Stimulated activated naive CD4-positive, alpha-beta T cell (primary cell): ENCODE data around the gene ADAD2.

Experiments used
- DNase-seq, 6 experiments: peaks; one replicate each; lab custom pipeline; 2025; lab: John Stamatoyannopoulos, UW

The ADAD2 gene

DNA sequence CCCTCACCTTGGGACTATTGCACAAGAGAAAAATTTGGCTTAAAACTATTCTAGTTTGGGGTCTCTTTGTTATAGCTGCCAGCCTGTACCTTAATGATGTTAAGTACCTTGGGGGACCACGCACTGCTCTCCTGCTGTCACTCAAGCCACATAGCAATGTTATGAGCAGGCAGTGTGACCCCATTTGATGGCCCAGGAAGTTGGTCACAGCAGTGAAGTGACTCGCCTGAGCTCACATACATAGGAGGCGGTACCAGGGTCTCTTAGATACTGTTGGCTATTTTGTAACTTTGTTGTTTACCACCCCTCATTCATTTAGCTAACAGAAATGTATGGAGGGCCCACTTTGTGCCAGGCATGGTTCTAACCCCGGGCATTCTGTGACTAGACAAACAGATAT lies 32.5 kb downstream of the ADAD2 start:
- no peak for DNase-seq

DNA sequence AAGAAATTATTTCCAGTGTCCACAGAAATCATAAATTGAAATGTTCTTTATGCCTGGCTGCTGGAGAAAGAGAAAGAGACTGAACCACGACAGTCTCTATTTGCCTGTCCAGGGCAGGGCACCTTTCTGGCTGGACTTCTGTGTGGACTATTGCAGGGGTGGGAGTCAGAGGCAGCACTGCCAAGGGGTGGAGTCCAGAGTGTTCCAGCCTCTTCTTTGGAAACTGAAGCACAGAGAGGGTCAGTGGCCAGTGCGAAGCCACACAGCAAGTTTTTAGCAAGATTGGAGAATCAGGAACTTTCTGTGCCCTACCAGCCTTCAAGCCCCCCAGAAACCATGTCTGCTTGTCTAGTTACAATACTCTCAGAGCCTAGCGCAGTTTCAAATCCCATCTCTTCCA lies 33.6 kb downstream of the ADAD2 start:
- DNase-seq = no peak

DNA sequence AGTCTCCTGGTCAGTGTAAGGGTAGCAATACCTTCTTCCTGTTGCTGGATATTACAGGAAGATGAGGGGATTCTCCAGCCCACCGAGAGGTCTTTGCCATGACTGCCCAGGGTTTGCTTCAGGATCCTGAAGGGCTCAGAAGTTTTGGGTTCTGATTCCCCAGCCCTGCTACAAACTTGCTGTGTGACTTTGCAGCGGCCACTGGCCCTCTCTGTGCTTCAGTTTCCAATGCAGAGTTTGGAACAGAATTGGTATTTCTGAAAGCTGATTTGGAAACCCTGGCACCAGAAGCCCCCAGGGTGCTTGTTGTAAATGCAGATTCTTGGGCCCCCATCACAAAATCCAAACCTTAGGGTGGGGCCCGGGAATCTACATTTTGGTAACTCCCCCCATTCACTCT lies 34.2 kb downstream of the ADAD2 start:
- no peak for DNase-seq

DNA sequence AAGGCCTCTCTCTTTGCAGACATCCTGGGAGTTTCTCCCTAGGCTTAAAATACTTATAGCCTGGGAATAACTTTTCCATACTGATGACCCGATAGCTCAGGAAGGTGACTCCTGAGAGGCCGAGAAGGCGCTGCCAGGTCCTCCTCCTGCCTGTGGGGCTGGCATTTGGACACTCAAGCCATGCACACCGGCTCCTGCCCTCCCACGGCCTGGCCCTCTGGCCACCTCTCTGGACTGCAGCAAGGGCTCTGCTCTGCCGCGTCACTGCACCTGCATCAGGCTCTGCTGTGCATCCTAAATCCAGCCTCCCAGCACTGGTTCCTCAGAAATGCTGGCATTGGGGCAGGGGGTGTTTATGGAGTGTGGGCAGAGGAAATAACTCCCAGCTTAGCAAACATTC lies 34.6 kb downstream of the ADAD2 start:
- no peak for DNase-seq

DNA sequence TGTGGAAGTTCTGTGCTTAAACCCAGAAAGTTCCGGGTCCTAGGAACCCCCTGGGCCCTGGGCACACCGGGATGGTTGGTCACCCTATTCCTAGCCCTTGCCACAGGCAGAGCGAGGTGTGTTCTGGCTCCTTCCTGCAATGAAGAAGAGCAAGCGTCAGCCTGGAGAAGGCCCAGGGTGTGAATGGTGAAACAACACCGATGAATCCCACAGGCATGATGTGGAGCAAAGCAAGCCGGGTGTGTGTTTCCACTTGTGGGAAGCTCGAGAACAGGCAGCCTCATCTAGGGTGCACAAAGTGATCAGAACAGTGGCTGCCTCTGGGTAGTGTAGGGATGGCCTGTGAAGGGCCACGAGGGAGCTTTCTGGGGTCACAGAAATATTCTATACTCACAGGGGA lies 35.1 kb downstream of the ADAD2 start:
- DNase-seq = no peak

DNA sequence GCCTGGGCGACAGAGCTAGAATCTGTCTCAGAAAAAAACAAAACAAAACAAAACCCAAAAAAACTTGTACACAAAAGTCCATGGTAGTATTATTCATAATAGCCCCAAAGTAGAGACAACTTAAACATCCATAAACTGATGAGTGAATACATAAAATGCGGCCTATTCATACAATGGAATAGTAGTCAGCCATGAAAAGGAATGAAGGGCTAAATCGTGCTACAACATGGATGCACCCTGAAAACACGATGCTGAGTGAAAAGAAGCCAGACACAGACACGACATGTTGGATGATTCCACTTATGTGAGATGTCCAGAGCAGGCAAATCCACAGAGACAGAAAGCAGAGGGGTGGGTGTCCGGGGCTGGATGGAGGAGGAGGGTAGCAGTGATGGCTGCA lies 36.6 kb downstream of the ADAD2 start:
- DNase-seq = no peak

DNA sequence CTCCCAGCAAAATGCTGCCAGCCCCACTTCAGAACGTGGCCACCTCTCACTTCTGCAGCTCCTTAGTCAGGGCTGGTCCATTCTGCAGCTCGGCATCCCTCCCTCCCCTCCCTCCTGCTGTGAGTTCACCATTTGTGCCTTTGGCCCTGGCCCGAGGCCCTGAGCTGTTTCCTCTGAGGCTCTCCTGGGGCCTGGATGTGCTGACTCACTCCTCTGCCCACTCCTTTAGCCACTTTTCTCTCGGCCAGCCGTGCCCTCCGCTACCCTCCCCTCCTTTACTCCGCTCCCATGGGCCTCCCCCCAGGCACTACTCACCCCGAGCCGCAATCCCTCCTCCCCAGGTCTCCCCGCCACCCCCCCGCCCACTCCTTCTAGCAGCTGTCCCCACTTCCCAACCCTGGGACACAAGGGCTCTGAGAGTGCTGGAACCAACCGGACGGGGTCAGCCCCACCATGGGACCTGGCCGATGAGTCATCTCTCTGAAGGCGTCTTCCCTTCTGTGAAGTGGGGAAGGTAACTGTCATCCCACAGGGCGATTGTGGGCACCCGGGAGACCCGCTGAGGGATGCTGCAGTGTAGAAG lies 37.4 kb downstream of the ADAD2 start:
- DNase-seq = no peak

DNA sequence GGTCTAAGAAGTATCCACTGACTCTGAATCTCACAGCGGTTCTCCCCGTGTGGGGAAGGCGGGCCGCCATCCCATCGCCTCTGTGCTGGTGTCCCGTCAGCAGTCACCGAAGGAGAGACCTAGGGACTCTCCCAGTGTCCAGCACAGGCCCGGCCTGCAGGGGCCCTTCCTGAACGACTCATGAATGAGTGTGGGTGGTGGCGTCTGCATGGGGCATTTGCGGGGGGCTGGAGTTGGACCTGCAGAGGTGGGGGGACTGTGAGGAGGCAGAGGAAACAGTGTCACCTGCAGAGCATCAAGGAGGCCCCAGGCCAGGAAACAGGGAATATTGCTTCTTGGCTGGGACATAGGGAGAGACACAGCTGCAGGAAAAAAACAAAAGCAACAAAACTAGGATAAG lies 38.5 kb downstream of the ADAD2 start:
- DNase-seq = no peak

DNA sequence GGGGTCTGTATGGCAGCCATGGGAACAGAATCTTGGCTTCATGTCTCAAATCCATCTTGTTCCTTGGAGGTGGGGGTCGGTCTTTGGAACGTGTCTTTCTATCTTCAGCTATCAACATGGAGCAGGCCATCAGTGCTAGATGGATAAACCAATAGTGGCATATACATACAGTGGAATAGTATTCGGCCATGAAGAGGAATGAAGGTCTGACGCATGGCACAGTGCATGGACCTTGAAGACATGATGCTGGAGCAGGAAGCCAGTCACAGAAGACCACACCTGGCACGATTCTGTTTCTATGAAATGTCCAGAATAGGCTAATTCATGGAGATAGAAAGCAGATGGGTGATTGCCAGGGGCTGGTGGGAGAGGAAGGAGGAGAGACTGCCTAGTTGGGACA lies 41.1 kb downstream of the ADAD2 start:
- no peak for DNase-seq

DNA sequence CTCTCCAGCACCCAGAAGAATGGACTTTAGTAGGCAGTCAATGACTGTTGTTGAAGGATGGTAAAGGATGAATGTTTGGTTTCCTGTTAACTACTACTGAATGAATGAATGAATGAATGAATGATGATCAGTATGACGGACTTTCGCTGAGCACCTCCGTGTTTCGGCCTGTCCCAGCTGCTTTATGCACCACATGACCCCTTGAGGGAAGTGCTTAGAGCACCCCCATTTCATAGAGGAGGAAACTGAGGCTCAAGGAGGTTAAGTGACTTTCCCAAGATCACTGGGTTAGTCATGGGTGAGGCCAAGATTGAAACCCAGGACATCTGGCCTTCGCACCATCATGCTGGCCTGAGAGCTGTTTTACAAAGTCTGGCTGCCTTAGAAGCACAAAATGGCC lies 42.0 kb downstream of the ADAD2 start:
- no peak for DNase-seq

DNA sequence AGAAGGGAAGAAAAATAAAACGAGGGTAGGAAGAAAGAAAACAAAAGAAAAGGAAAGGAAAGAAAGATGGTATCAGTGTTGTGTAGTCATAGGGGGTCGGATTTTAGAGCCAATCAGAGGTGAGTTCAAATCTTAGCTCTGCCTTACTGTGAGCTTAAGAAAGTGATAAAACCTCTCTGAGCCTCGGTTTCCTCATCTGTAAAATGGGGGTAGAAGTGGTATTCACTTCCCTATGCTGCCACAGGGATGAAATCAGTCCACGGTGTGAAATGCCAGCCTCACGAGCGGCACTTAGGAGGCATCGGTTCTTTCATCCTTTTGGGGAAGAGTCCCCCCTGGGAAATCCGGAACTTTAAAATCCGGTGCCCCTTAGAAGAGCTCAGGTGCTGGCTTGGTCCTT lies 42.8 kb downstream of the ADAD2 start:
- no peak for DNase-seq

DNA sequence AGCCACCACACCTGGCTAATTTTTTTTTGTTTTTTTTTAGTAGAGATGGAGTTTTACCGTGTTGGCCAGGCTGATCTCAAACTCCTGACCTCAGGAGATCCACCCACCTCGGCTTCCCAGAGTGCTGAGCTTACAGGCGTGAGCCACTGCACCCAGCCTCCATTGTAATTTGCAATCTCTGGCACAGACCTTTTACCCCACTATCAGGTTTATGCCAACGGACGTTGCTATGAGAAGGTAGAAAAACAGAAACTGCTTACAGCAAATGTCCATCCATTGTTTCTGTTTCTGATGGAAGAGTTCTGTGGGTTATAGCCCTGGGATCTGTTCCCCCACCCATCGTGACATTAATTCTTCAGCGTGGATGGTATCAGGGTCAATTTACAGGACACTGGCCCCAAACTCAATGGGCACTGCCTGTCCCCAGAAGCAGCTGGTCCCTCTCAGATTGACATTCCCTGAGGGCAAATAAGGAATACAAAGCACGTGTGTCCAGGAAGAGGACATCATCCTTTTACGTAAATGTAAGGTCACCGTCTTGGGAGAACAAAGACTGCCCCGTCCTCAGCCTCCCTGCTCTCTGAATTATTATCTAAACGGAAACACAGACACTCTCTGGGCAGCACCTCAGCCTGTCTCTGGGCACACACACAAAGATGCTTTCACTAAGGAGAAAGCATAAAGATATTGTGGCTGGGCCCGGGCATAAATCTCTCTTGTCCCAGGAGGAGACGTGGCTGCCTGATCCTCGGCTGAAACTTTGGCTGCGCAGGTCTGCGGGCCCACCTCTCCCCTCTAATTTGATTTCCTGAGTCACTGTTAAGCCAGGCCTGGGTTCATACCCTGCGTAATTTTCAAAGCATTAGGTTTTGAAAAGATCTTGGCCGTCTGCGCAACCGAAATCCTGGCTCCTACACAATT lies 43.6 kb downstream of the ADAD2 start:
- no peak for DNase-seq

DNA sequence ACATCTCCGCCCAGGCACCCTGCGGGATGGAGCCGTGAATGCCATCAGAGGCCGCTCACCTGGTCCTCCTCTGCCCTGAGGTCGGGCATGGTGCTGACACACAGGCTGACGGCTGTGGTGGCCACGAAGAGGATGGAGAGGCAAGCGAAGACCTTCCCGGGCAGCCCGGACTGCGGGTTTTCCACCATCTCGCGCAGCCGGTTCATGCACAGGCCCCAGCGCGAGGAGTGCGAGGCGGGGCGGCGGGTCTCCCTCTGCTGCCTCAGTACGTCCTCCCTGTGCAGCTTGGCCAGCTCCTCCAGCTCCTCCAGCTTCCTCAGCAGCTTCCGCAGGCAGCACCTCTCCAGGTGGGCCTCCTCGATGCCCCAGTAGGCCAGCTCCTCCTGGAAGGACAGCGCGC lies 45.7 kb downstream of the ADAD2 start:
- no peak for DNase-seq

DNA sequence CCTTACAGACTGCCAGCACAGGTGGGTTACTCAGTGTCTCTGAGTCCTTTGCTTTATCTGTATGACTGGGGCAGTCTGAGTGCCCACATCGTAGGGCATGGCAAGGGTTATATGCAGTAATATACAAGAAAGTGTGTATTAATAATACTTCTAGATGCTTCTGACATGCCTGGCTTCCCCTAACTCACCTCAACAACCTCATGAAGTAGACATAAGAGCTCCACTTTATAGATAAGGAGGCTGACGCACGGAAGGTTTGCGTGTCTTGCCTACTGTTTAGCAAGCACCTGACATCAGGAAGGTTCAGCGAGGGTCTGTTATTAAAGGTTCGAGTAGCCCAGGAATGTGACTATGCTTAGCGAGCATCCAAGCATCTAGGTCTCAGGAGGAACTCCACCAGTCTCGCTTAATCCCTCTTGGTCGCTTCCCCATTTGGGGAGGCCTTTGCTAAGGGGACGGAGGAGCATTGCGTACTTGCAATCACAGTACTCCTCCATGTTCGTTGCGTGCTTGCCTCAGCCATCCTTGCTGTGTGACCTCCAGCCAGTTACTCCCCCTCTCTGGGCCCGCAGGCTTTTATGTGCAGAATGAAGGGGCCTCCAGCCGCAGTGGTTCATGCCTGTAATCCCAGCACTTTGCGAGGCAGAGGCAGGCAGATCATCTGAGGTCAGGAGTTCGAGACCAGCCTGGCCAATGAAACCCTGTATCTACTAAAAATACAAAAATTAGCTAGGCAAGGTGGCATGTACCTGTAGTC lies 47.2 kb downstream of the ADAD2 start:
- DNase-seq = no peak

DNA sequence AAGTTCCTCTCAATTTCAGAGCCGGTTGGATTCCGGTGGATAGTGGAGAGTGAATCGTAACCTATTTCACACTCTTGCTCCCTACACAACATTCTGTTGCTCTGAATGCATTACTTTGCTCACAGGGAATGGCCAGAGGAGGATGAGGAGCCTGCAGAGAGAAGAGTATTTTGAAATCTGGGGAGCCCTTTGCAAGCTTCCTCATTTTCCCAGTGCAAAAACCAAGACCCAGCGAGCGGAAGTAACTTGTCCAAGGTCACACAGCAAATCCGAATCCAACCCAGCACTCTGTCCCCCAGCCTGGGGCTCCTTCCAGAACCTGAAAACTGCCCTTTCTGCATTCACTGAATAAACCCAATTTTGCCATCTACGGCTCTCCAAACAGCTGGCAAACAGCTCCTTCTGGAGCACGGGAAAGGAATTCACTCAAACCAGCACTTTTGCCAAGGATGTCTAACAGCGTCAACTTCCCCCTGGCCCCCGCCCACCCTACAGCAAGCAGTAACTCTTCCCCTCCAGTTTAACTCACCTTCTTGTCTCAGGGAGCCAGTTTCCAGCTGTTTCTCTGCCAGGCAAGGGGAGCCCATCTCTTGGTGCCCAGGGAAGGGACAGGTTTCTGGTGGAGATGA lies 48.3 kb downstream of the ADAD2 start:
- DNase-seq = no peak

DNA sequence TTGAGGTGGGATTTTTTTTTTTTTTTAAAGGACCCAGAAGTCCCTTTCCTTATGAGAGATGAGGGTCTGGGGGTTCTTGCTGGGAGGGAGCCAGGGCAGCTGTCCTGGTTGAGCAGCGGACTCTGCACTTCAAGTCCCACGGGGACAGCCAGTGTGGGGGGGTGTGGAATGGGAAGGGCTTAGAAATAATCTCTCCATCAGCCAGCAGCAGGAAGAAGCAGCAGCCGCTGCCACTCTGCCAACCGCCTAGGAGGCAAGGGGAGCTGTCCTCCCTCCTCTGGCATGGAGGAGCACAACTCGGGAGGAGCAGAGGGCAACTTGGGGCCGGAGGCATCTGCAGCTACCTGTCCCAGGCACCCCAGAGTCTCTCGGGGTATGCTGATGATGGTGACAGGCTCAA lies 49.0 kb downstream of the ADAD2 start, which contains the start of gene KCNG4:
Gene KCNG4 (minus strand): TSS at position 104 of the 400 bp plus-strand sequence. CDS start 2,527 bp downstream, outside the sequence.
- no peak for DNase-seq

DNA sequence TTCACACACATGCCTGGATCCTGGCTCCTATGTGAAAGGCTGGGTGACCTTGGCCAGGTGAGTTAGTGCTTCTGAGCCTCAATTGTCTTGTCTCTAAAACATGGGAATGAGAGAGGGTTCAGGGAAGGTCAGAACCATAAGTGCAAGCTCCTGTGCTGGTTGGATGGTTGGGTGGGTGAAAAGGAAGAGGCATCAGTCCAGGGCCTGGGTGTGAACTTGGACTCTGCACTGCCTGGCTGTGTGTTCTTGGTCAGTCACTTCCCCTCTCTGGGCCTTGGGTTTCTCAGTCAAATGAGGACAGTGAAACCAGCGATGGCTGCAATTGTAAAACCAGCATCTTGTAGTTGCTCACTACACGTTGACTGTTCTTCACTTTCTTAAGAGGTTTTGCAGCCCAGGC lies 49.5 kb downstream of the ADAD2 start:
- no peak for DNase-seq

DNA sequence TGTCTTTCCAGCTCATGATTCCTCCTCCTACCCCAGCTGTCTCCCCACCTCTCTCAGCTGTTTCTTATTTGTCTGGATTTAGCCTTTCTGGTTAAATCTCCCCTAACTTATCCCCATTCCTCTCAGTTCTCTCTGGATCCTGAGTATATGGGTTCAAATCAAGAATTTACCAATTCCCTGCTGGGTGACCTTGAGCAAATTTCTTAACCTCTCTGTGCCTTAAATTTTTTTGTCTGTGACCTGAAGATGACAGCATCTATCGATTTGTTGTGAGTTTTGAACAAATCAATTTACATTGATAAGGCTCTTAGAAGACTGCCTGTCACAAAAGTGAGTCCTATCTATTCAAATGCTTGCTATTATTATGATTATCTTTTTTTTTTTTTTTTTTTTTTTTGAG lies 50.8 kb downstream of the ADAD2 start:
- no peak for DNase-seq

DNA sequence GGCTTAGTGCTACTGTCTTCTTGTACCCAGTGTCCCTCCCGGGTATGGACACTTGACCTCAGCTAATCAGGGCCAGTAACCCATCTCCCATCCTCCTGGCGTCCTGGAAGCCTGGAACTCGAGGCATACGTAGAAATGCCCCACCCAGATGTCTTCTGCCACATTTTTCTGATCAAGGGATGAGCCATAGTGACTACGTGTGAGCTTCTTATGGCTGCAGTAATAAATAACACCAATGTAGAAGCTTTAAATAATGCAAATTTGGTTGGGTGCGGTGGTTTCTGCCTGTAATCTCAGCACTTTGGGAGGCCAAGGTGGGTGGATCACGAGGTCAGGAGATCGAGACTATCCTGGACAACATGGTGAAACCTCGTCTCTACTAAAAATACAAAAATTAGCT lies 51.9 kb downstream of the ADAD2 start:
- no peak for DNase-seq

DNA sequence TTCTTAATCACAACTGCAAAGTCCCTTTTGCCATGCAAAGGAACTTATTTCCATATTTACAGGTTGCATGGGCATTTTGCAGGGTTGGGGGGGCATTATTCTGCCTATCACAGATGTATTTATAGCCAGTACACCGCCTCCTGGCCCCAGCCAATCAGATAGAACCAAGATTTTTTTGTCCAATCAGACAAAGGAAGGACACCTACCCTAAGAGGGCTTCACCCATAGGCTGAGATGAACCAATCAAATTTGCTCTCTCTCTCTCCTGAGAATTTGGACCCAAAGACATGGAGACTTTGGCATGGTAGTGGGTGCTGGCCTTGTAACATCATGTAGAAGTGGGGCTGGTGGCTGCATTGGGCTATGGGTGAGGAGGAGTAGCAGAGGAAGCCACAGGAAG lies 52.8 kb downstream of the ADAD2 start:
- DNase-seq = no peak

DNA sequence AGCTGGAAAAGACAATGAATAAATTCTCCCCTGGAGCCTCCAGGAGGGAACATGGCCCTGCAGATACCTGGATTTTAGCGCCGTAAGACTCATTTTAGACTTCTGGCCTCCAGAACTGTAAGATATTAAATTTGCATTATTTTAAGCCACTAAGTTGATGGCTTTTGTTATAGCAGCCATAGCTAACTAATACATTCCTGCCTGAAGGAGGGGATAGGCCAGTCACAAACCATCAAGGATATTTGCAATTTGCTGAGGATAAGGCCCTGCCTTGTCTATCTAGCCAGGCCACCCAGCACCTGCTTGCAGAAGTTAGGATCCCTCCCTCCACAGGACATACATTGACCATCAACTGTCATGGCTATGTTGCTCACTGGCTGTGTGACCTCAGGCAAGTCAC lies 53.8 kb downstream of the ADAD2 start:
- DNase-seq = no peak

DNA sequence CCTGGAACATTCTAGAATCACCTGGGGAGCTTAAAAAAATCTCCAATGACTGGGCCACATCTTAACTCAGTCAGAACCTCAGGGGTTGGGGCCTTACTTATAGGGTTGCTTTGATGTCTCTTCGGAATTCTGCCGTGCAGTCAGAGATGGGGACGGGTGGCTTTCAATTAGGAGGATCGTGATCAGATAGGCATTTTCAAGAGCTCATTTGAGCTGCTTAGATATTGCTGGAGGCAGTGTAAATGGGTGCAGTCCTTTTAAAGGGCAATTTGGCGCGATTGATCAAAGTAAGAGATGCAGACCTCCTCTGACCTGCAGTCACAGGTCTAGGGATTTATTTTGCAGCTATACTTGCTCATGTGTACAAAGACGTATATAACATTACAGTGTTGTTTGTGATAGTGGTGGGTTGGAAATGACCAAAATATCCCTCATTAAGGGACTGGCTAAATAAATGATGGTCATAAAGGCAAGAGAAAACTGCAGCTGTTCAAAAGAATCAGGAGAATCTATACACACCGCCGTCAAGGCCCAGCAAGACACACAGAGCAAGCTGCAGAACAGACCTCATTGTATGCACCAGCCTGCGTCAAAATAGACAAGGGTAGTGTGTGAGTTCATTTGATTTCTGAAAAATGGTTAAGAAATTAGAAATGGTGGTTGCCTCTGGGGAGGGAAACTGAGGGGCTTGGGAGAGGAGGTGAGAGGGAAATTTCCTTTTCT lies 55.2 kb downstream of the ADAD2 start:
- DNase-seq = no peak
